GM19099 (cell line): Measurements from ENCODE around the gene ZRANB1.

Experiments used
- POLR2A ChIP-seq: IDR thresholded peaks from 3 replicates; pipeline ENCODE4 v1.6.1; 2011; ENCODE audit warnings: low read depth; ENCODE audit not compliant: insufficient read length; ENCODE audit errors: extremely low read depth

Gene ZRANB1

DNA sequence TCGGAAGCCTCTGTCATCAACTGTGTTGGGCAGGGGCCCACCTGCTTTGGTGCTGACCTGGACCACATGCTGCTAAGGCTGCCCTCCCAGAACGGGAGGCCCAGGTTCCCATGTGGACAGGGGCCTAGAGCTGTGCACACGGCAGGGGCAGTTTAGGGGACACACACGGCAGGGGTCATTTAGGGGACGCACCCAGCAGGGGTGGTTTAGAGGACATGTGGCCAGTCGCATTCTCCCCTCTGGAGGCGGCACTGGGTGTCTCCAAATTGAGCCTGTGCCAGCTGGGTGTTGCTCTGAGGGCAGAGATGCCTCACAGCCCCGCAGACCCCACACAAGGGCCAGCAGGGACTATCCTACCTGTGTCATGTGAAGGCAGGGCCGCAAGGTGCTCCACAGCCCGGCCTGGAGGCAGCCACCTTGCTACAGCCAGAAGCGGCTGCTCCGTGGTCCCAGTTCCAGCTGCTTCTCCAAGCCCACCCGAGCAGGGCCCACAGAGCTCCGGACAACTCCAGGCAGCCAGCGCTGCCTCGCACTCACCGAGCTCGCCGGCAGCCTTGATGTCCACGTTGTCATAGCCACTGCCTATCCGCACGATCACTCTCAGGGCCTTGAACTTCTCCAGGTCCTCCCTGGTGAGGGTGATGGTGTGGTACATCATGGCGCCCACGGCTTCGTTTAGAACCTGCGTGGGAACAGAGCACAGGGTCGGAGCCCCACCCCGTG lies 60.7 kb downstream of the ZRANB1 start:
- no peak for TF ChIP-seq POLR2A

DNA sequence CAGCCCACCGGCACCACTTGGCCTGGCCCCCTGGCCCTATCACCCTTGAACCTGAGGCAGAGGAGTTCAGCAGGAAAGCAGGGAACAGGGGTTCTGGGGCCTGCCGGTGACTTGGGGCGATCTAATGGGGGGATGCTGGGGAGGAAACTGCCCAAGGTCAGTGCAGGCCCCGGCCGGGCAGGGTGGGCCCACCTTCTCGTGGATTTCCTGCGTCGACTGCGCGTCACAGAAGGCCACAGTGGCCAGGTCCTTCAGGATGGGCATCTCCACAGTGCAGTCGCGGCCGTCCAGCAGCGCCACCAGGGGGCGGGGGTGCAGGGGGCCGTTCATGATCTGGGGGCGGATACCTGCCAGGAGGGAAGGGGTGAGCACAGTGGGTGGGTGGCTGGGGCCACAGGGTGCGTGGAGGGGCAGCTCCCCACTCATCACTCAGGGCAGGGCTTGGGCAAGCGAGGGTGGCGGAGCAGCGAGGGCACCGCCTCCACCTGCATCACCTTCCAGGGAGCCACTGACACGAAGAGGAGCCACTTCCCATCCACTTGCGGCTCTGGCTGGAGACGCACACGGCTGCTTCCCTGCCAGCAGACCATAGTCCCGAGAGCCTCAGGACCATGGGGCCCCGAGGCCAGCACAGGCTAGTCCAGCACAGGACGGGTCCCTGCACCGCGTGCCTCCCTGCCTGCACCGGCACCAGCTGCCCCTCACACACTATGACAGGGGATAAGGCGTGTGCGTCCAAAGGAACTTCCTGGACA lies 61.4 kb downstream of the ZRANB1 start:
- TF ChIP-seq POLR2A = no peak

DNA sequence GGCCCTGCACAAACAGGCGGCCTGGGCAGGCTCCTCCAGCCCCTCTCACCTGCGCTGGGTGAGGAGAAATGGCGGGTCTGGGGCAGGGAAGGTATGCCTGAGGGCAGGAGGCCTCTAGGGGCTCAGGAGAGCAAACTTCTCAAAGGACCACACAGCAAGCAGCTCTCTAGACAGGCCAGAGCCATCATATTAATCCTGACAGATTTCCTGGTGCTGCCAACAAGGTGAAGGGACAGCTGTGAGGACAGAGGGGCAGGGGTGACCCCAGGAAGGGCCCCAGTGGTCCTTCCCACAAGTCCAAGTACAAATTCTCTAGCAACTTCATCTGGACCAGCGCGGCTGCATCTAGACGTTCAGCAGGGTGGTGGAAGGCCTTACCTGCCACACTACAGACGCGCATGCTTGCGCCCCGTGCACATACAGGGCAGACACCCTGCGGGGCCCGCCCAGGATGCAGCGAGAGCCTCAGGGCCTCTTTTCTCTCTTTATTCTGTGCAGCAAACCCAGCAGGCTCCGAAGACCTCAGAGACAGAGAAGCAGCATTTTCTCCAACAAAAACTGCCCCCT lies 62.1 kb downstream of the ZRANB1 start:
- TF ChIP-seq POLR2A = no peak

DNA sequence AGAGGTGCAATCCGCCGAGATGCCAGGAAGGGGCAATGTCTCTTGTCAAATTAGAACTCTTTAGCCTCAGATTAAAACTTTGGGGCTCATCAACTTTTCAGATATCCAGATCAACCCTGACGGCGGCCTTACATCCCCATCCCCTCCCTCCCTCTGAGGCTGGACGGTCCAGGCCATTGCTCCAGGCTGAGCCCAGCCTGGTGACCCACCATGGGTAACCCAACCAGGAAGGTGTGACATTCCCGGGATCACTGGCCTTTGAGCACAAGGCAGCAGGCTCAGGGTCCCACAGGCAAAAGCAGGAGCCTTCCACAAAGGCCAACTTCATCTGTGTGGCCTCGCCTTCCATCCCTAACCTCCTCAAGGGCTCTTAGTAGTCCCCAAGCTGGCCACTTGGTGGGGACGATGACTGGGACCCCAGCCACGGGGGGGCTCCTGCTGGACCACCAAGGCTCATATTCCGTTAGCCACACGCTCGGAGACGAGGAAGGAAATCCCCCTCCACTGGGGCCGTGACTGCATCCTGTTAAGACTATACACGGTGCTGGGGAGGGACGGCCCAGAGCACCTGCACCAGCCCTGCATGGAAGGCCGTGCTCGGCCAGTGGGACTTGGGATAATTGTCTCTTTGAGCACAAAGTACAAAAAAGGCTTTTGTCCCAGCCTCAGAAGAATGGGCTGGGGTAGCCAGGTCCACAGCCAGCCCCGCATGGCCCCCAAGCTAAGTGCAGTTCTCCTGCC lies 62.8 kb downstream of the ZRANB1 start:
- TF ChIP-seq POLR2A = no peak

DNA sequence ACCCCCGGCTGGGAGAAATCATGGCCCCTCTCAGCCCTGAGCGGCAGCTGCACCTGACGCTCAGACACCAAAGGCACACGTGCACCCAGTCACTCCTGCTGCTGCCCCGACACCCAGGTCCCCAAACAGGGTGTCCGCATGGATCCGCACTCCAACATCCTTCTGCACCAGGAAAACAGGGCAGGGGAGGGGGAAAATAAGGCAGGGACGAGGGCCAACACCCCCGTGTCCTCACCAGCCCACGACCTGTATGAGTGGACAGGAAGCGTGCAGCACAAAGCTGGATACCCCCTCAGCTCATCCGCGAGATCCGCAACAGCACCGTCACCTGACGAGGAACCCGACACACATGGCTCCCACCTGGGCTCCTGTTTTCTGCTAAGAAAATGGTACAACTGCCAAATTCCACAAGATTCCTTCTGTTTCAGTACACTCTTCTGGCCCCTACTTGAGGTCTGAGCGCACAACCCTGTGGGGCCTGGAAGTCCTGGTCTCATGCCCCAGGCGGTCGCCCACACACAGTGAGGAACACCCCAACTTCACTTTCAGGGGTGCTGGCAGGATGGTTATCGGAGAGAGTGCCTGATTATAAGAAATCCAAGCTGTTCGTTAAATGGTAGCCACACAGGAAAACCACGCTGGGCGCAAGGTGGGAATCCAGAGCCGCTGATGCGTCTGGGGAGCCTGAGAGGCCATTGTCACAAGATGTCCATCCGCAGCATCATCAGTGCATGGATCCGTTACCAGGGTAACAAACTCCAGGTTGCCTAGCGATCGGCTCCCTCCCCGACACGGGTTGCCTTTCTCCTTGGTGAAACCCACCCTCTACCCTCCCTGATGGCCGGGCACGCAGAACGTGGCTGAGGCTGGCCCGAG lies 63.6 kb downstream of the ZRANB1 start:
- TF ChIP-seq POLR2A = no peak

DNA sequence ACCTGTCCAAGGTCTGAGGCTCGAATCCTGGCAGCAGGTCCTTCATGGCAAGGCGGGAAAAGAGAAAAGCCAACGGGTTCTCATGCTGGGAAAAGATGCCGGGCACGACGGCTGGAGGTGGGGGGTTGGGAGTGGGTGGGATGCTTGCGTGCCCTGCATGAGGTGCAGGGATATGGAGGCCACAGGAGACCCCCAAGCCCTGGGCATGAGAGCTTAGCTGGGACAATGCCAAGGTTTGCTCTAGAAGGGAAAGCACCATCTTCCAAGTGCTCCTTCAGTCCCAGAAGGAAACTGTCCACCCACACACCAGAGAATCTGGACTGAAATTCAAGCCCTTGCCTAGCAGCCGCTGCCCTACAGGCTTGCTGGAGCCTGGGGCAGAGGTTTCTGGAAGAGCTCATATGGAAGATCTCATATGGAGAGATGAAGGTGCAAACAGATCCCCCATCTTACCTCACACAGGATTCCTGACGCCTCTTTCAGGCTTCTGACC lies 64.3 kb downstream of the ZRANB1 start:
- TF ChIP-seq POLR2A = no peak

DNA sequence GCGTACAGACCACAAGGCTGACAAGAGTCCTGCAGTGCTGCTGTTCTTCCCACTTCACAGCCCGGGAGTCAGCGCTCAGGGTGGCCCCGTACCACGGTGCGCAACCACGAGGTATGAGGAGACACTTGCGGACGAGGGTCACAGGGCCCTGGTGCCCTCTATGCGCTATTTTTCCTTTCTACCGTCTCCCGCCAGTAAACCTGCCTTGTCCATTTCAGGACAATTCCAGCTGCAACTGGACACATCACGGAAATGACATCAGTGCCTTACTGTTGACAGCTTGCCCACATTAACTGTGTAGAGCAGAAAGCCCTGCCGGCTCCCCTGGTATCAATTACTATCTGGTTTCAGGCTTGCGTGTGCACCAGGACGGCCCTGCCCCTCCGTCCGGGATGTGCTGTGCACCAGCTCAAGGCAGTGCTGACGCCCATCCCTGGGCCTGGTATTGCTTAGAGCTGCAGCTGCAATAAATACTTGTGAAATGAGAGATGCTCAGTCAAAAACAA lies 65.1 kb downstream of the ZRANB1 start:
- TF ChIP-seq POLR2A = no peak

DNA sequence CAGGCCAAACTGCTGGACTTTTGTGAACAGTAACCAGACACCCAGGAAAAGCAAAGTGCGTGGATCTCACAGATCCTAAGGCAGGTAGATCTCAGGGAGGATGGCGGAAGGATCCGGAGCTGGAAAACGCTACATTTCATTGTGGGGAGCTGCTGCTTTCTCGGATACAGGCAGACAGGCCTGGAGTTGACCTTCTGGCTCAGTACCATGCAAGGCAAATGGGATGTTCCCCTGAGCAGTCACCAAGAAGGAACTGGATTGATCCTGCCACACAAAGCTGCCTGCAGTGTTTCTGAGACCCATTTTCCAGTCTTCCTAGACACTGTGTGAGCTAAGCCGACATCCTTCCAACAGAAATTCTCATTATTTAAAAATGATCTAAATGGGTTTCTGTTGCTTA lies 65.5 kb downstream of the ZRANB1 start:
- TF ChIP-seq POLR2A = no peak

DNA sequence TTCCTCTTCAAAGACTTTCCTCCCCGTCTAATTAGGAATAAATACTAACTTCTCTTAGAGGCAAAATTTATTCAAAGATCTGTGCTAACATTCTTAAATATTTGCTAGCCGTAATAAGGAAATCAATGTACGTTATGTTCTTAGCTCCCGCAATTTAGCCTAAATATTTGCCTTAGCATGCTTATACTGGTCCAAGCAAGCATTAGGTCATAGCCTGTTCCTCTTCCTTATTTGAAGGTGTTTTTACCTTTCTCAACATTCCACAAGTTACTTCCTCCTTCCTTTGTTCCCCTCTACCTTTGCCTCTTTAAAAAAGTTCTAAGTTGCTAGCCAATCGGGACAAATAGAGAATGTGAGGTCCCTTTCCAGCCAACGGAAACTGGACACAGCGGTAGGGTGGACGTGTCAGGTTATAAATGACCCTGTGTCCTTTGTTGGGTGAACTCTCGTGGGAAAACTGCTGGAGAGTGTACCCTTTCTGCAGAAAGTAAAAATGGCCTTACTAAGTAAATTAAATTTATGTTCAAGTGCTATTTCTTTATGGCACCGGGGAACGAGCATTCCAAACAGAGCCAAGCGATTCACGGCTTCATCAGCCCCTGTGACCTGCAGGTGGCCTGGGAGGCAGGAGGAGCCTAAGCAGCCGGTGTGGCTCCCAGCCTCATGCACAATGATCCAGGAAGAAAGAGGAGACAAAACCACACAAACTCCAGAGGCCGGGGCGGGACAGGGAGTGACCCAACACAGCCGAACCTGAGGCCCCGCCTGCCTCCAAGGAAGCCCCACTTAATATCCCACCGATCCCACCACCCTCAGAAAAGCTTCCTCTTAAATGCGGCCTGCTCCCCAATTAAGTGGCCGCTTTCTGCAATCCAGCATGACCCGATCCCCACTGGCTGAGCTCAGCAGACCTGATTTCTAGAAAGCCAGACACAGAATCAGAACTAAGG lies 67.0 kb downstream of the ZRANB1 start:
- no peak for TF ChIP-seq POLR2A

DNA sequence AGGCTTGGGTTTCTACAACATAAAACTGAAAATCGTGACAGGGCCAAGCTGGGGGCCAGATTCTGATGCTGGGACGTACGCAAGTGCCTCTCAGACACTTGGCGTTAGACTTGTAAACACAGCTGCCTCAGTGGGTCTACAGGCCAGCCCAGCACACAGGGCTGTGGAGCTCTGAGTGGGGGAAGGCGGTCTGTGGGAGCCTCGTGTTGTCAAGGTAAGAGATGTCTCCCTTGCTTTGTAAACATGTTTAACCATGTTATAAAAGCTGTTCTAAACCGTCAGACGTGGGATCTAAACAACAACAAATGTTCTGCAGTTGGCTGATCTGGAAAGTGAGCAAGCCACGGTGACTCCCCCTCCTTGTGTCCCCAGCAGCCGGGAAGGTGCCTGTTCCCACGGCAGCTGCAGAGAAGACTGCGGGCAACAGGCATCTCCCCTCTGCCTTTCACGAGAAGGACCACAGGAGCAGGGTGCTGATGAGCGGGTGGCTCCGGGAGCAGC lies 67.8 kb downstream of the ZRANB1 start:
- no peak for TF ChIP-seq POLR2A

DNA sequence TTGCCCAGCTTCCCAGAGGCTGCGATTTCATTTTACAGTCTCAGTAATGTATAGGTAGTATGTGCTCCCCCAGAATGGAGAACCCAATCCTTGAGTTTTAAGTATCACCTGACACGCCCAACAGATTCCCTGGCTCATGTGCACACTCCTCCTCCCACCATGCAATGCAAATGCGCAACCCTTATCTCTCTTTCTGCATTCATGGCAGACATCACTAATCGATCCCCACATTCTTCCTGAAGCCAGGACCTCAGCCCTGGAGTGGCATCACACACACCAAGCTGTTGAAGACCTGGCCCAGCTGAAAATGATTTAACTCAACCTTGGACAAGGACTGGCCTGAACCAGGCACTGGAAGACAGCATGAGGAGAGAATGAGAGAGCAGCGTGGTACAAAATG lies 68.4 kb downstream of the ZRANB1 start:
- TF ChIP-seq POLR2A = no peak

DNA sequence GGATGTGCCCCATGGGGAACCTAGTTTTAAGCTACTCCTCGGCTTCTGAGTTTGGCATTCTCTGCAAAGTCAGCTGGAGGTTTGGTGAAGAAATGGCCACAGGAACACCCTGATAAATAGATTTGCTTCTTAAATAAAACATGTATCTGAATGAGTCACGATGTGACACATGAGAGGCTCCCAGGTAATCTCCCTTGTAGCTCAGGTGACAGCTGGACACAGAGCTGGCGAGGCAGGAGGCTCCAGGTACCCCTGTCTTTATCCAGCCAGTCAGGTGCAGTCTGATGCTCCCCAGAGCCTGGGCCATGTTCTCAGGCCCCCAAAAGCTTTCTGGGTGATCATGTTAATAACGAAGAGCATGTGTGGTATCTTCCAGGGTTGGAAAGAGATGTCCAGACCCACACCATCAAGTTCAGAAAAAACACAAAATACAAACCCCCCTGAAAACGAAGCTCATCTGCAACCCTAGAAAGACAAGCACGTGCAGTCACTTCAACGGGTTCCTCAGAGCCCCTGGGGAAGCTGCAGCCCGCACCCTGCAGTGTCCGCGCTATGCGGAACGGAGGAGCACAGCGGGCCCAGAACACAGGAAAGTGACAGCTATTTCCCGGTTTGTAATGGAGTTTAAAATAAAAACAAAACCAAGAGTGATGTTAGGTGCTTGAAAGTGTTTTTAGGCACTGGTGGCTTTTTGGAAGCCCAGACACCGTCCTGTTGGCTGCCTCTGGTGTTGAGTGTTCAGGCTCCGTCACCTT lies 69.4 kb downstream of the ZRANB1 start:
- no peak for TF ChIP-seq POLR2A
